ENCODE results near the gene MREG. TPM values are rescaled to one million over a fixed set of nuclear protein-coding genes. Genes with fewer than 3 reads are reported as not detected.

MREG gene
- total RNA-seq, result 1 to 10 TPM; 4.6 to 7.5 (median 6.3) TPM
- total RNA-seq (2013), result 5.6 TPM
- 3.6 to 21.8 (median 6.9) reads per million in 29 experiments for total RNA-seq

- under 1% methylated on average over 55 of the region's 70 CpGs for WGBS (ENCODE audit: insufficient coverage)
- POLR2A ChIA-PET, result no interaction called here
- H3K9me3 ChIP-seq, result no peaks in the 10 kb centered on the region
- ATAC-seq (replicated peaks in 1 of 4) (peak; percentile 74 to 84 (median 82)), DNase-seq (peak; percentile 65 to 90 (median 78))
- Mint-ChIP-seq H3K36me3 (no peaks in the 10 kb centered on the region), H3K27ac (peak within 1 kb of the TSS in 1 of 2 donors; percentile 12), H3K4me3 (peak within 1 kb of the TSS; percentile 78 to 90 (median 82)), H3K9me3 (no peaks in the 10 kb centered on the region), H3K27me3 (no peaks in the 10 kb centered on the region), H3K4me1 (peaks cover 54 to 59% (median 55%) of the 10 kb centered on the region in 3 donors)
- peaks cover 33 to 43% of the 10 kb centered on the region in 2 experiments for H3K4me1 ChIP-seq (ENCODE audit: control insufficient read depth in 1 of 2, extremely low read depth in 1 of 2, insufficient read depth in 2 of 2, low read length in 2 of 2)
- CTCF ChIA-PET, result interaction anchor here (0.6 to 1.4 kb wide), 6 partner anchors 10 to 183 kb away, joined by 3 to 7 read pairs (median 4); no protein-coding TSS in a partner anchor
- no peak within 1 kb of the TSS for H3K27ac ChIP-seq (ENCODE audit: low read length)
- no peaks in the 10 kb centered on the region for H3K27me3 ChIP-seq (replicated peaks in 1 of 2; ENCODE audit: control insufficient read depth in 2 of 2, extremely low read depth in 1 of 2, insufficient read depth in 2 of 2, low read length in 1 of 2)
- no peaks in the 10 kb centered on the region for H3K36me3 ChIP-seq (ENCODE audit: control insufficient read depth in 2 of 2, extremely low read depth in 1 of 2, insufficient read depth in 1 of 2, low read length in 1 of 2)
- H3K4me3 ChIP-seq (ENCODE audit: control insufficient read depth in 1 of 2, extremely low read depth in 1 of 2, low read length in 1 of 2), result peak within 1 kb of the TSS; percentile 56 to 67
Observed at GRCh38 chr2:216013080-216013909, at the start of gene MREG. TSS of gene MREG (minus strand) at chr2:216013551. CDS start at chr2:216013327, 224 bp downstream.

GRCh38 chr2:216059233-216059834 is 46.0 kb upstream of the MREG start:
- H3K27me3 ChIP-seq (replicated peaks in 1 of 2; ENCODE audit: control insufficient read depth in 2 of 2, extremely low read depth in 1 of 2, insufficient read depth in 2 of 2, low read length in 1 of 2), result no peaks in the 10 kb centered on the region
- Mint-ChIP-seq H3K27ac (peak overlapping the region; percentile 82 to 97), H3K4me1 (peaks cover 21 to 40% (median 30%) of the 10 kb centered on the region in 3 donors), H3K27me3 (no peaks in the 10 kb centered on the region), H3K4me3 (no peak overlapping the region), H3K9me3 (no peaks in the 10 kb centered on the region), H3K36me3 (peaks cover 29% of the 10 kb centered on the region)
- no CpG with 5 or more reads among the region's 5 CpGs for WGBS (ENCODE audit: insufficient coverage)
- no peak overlapping the region for H3K27ac ChIP-seq (ENCODE audit: low read length)
- no peak for ATAC-seq (replicated peaks in 1 of 4)
- ChIA-PET CTCF (interaction anchor here (0.6 to 2.9 kb wide), 11 partner anchors 11 to 55 kb away, joined by 3 to 17 read pairs (median 5); partner anchors contain the start of genes PECR (in 1 of the 2) and TMEM169 (in 1 of the 2)), POLR2A (interaction anchor here in 1 of 2 donors (0.9 kb wide), 1 partner anchor 51 kb away, joined by 4 read pairs; no protein-coding TSS in a partner anchor)
- no peak overlapping the region for H3K4me3 ChIP-seq (ENCODE audit: control insufficient read depth in 1 of 2, extremely low read depth in 1 of 2, low read length in 1 of 2)
- peaks cover 8 to 10% of the 10 kb centered on the region in 2 experiments for H3K4me1 ChIP-seq (ENCODE audit: control insufficient read depth in 1 of 2, extremely low read depth in 1 of 2, insufficient read depth in 2 of 2, low read length in 2 of 2)
- DNase-seq, result no peak
- no peaks in the 10 kb centered on the region for H3K9me3 ChIP-seq
- H3K36me3 ChIP-seq (ENCODE audit: control insufficient read depth in 2 of 2, extremely low read depth in 1 of 2, insufficient read depth in 1 of 2, low read length in 1 of 2), result peaks cover 0 to 10% of the 10 kb centered on the region in 2 donors

GRCh38 chr2:216057688-216058193 is 44.4 kb upstream of the MREG start:
- ChIA-PET POLR2A (interaction anchor here in 1 of 2 donors (0.9 kb wide), 1 partner anchor 70 kb away, joined by 4 read pairs; no protein-coding TSS in a partner anchor), CTCF (interaction anchor here (0.6 to 2.9 kb wide), 13 partner anchors 12 to 56 kb away, joined by 3 to 17 read pairs (median 5); partner anchors contain the start of genes PECR (in 1 of the 2) and TMEM169 (in 1 of the 2))
- Mint-ChIP-seq H3K27ac (peak overlapping the region; percentile 97 to 100), H3K27me3 (no peaks in the 10 kb centered on the region), H3K4me1 (peaks cover 21 to 40% (median 30%) of the 10 kb centered on the region in 3 donors), H3K36me3 (peaks cover 29% of the 10 kb centered on the region), H3K4me3 (peak overlapping the region; percentile 68 to 79 (median 77)), H3K9me3 (no peaks in the 10 kb centered on the region)
- Histone ChIP-seq H3K27me3 (replicated peaks in 1 of 2; ENCODE audit: control insufficient read depth in 2 of 2, extremely low read depth in 1 of 2, insufficient read depth in 2 of 2, low read length in 1 of 2) (no peaks in the 10 kb centered on the region), H3K4me1 (ENCODE audit: control insufficient read depth in 1 of 2, extremely low read depth in 1 of 2, insufficient read depth in 2 of 2, low read length in 2 of 2) (peaks cover 8 to 10% of the 10 kb centered on the region in 2 experiments), H3K9me3 (no peaks in the 10 kb centered on the region), H3K4me3 (ENCODE audit: control insufficient read depth in 1 of 2, extremely low read depth in 1 of 2, low read length in 1 of 2) (peak overlapping the region; percentile 31 to 45), H3K36me3 (ENCODE audit: control insufficient read depth in 2 of 2, extremely low read depth in 1 of 2, insufficient read depth in 1 of 2, low read length in 1 of 2) (peaks cover 0 to 4% of the 10 kb centered on the region in 2 donors), H3K27ac (ENCODE audit: low read length) (peak overlapping the region; percentile 97)
- peak; percentile 98 to 99 (median 99) for ATAC-seq (replicated peaks in 1 of 4)
- DNase-seq, result peak; percentile 39 to 80 (median 58)
- WGBS (ENCODE audit: insufficient coverage), result 8% methylated on average over 7 of the region's 7 CpGs

GRCh38 chr2:216056739-216057138 is 43.4 kb upstream of the MREG start:
- no peaks in the 10 kb centered on the region for H3K9me3 Mint-ChIP-seq
- POLR2A ChIA-PET, result interaction anchor here in 1 of 2 donors (0.6 kb wide), 1 partner anchor 11 kb away, joined by 5 read pairs; no protein-coding TSS in a partner anchor
- Histone ChIP-seq H3K27me3 (replicated peaks in 1 of 2; ENCODE audit: control insufficient read depth in 2 of 2, extremely low read depth in 1 of 2, insufficient read depth in 2 of 2, low read length in 1 of 2) (no peaks in the 10 kb centered on the region), H3K9me3 (no peaks in the 10 kb centered on the region), H3K4me1 (ENCODE audit: control insufficient read depth in 1 of 2, extremely low read depth in 1 of 2, insufficient read depth in 2 of 2, low read length in 2 of 2) (peaks cover 8 to 10% of the 10 kb centered on the region in 2 experiments), H3K27ac (ENCODE audit: low read length) (peak overlapping the region; percentile 97), H3K36me3 (ENCODE audit: control insufficient read depth in 2 of 2, extremely low read depth in 1 of 2, insufficient read depth in 1 of 2, low read length in 1 of 2) (peaks cover 0 to 4% of the 10 kb centered on the region in 2 donors), H3K4me3 (ENCODE audit: control insufficient read depth in 1 of 2, extremely low read depth in 1 of 2, low read length in 1 of 2) (no peak overlapping the region)
- H3K36me3 Mint-ChIP-seq, result peaks cover 27% of the 10 kb centered on the region
- CTCF ChIA-PET, result interaction anchor here in 1 of 2 donors (0.6 to 1.1 kb wide), 2 partner anchors 23 to 143 kb away, joined by 3 read pairs; no protein-coding TSS in a partner anchor
- DNase-seq (no peak), ATAC-seq (replicated peaks in 1 of 4) (no peak)
- no peaks in the 10 kb centered on the region for H3K27me3 Mint-ChIP-seq
- peak overlapping the region; percentile 97 to 100 for H3K27ac Mint-ChIP-seq
- H3K4me3 Mint-ChIP-seq, result peak overlapping the region in 1 of 3 donors; percentile 77
- H3K4me1 Mint-ChIP-seq, result peaks cover 21 to 40% (median 30%) of the 10 kb centered on the region in 3 donors
- no CpG with 5 or more reads among the region's 3 CpGs for WGBS (ENCODE audit: insufficient coverage)

- POLR2A ChIA-PET, result no interaction called here
- H3K27ac ChIP-seq (ENCODE audit: low read length), result no peak overlapping the region
- H3K4me3 Mint-ChIP-seq, result no peak overlapping the region
Observed at GRCh38 chr2:216055680-216056079, 42.3 kb upstream of the MREG start.

More at GRCh38 chr2:216055680-216056079, 42.3 kb upstream of the MREG start:
- Histone ChIP-seq H3K4me3 (ENCODE audit: control insufficient read depth in 1 of 2, extremely low read depth in 1 of 2, low read length in 1 of 2) (no peak overlapping the region), H3K4me1 (ENCODE audit: control insufficient read depth in 1 of 2, extremely low read depth in 1 of 2, insufficient read depth in 2 of 2, low read length in 2 of 2) (peaks cover 8 to 10% of the 10 kb centered on the region in 2 experiments), H3K27me3 (replicated peaks in 1 of 2; ENCODE audit: control insufficient read depth in 2 of 2, extremely low read depth in 1 of 2, insufficient read depth in 2 of 2, low read length in 1 of 2) (no peaks in the 10 kb centered on the region), H3K9me3 (no peaks in the 10 kb centered on the region), H3K36me3 (ENCODE audit: control insufficient read depth in 2 of 2, extremely low read depth in 1 of 2, insufficient read depth in 1 of 2, low read length in 1 of 2) (peaks cover 0 to 6% of the 10 kb centered on the region in 2 donors)
- Mint-ChIP-seq H3K36me3 (peaks cover 30% of the 10 kb centered on the region), H3K27ac (peak overlapping the region in 1 of 2 donors; percentile 10), H3K27me3 (no peaks in the 10 kb centered on the region), H3K4me1 (peaks cover 21 to 40% (median 30%) of the 10 kb centered on the region in 3 donors), H3K9me3 (no peaks in the 10 kb centered on the region)
- 100% methylated on average over 2 of the region's 4 CpGs for WGBS (ENCODE audit: insufficient coverage)
- DNase-seq (no peak), ATAC-seq (replicated peaks in 1 of 4) (no peak)
- CTCF ChIA-PET, result interaction anchor here in 1 of 2 donors (0.6 kb wide), 1 partner anchor 52 kb away, joined by 3 read pairs; no protein-coding TSS in a partner anchor

All from T-cell (primary cell).